Measurements from ENCODE around the gene PPP2R3A. TPM values are rescaled to one million over a fixed set of nuclear protein-coding genes. Genes with fewer than 3 reads are reported as not detected.
A peak's percentile ranks its signal among the peaks of the same experiment; 100 is the strongest.

Gene PPP2R3A
- total and polyA plus RNA-seq, 2 donors (not counting 3 experiments of a cell fraction or from before 2014, with no cell fraction given), result 3.3 to 14.6 TPM

GRCh38 chr3:136192831-136193230, 227.3 kb downstream of the PPP2R3A start:
- no TSS peak for BruUV-seq (replicated peaks)
- no peaks in the 10 kb centered on the region for H3K9me3 ChIP-seq (replicated peaks; ENCODE audit: control insufficient read depth, insufficient read depth, low read length)
- no peak for TF ChIP-seq POLR2AphosphoS5 (IDR thresholded peaks at IDR 0.05; ENCODE audit: insufficient read depth, low read depth, low read length)
- TF ChIP-seq FOS (IDR thresholded peaks at IDR 0.05; ENCODE audit: borderline replicate concordance, insufficient read depth, low read length), result no peak
- no peak for TF ChIP-seq MAX (IDR thresholded peaks at IDR 0.05; ENCODE audit: insufficient read depth, insufficient read length)
- TF ChIP-seq POLR2A (IDR thresholded peaks at IDR 0.05; ENCODE audit: low read depth, low read length), result no peak
- no peak for TF ChIP-seq MYC (IDR thresholded peaks at IDR 0.05; ENCODE audit: low read depth, low read length)
- TF ChIP-seq GATA2 (IDR thresholded peaks at IDR 0.05; ENCODE audit: insufficient read depth, insufficient read length, low read depth, low read length), result no peak
- TF ChIP-seq JUN (IDR thresholded peaks at IDR 0.05; ENCODE audit: borderline replicate concordance, insufficient read depth, insufficient read length, low read depth), result no peak
- TF ChIP-seq, protein P1, sequence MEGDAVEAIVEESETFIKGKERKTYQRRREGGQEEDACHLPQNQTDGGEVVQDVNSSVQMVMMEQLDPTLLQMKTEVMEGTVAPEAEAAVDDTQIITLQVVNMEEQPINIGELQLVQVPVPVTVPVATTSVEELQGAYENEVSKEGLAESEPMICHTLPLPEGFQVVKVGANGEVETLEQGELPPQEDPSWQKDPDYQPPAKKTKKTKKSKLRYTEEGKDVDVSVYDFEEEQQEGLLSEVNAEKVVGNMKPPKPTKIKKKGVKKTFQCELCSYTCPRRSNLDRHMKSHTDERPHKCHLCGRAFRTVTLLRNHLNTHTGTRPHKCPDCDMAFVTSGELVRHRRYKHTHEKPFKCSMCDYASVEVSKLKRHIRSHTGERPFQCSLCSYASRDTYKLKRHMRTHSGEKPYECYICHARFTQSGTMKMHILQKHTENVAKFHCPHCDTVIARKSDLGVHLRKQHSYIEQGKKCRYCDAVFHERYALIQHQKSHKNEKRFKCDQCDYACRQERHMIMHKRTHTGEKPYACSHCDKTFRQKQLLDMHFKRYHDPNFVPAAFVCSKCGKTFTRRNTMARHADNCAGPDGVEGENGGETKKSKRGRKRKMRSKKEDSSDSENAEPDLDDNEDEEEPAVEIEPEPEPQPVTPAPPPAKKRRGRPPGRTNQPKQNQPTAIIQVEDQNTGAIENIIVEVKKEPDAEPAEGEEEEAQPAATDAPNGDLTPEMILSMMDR (IDR thresholded peaks at IDR 0.05; ENCODE audit: extremely low read depth in 1 of 2, insufficient read depth in 1 of 2, low read depth in 1 of 2, low read length in 2 of 2), result no peak
- no peak for TF ChIP-seq EZH2 (IDR thresholded peaks at IDR 0.05; ENCODE audit: borderline replicate concordance, low read depth, low read length, severe bottlenecking)
- intact Hi-C loops (cut with micrococcal nuclease) (loop anchor here (5.0 to 10.0 kb wide), 2 partner anchors 101 to 822 kb away; no protein-coding TSS in a partner anchor), dilution Hi-C loops (cut with MboI; ENCODE audit: extremely low pct_ligation_motif_present, low sequenced_read_pairs) (no loop called here)
- peak; percentile 16 for DNase-seq (ENCODE audit: low read depth, low spot score)
- no peaks in the 10 kb centered on the region for H3K27me3 ChIP-seq (ENCODE audit: control insufficient read depth in 2 of 2, insufficient read depth in 2 of 2, low read length in 2 of 2)
- no peaks in the 10 kb centered on the region for H3K36me3 ChIP-seq (ENCODE audit: control insufficient read depth in 2 of 2, extremely low read depth in 1 of 2, insufficient read depth in 2 of 2, low read length in 2 of 2)
- H4K20me1 ChIP-seq (replicated peaks; ENCODE audit: control insufficient read depth, extremely low read depth, insufficient read depth, low read length), result peaks cover 19% of the 10 kb centered on the region
- FAIRE-seq, result no peak
- H3K27ac ChIP-seq (ENCODE audit: insufficient read depth, low read depth, low read length), result no peak overlapping the region
- H3K4me3 ChIP-seq (replicated peaks in 1 of 3; ENCODE audit: insufficient read depth in 1 of 3, low read depth in 1 of 3, low read length in 3 of 3), result peak overlapping the region; percentile 76 to 94 (median 86)
- H3K9ac ChIP-seq (replicated peaks; ENCODE audit: extremely low read depth, insufficient read depth, low read length), result peak overlapping the region; percentile 92
- peaks cover 14% of the 10 kb centered on the region for H3K4me1 ChIP-seq (ENCODE audit: control insufficient read depth, extremely low read depth, insufficient read depth, low read length)
- H3K4me2 ChIP-seq (ENCODE audit: insufficient read depth, low read length), result peak overlapping the region; percentile 88
- no peak overlapping the region for H2AFZ ChIP-seq (ENCODE audit: low read depth, low read length)
- H3K79me2 ChIP-seq (ENCODE audit: control insufficient read depth, insufficient read depth, low read length), result peaks cover 78% of the 10 kb centered on the region
- CTCF ChIA-PET, result interaction anchor here (1.1 to 3.4 kb wide), 4 partner anchors 17 to 594 kb away, joined by 3 to 16 read pairs (median 6); partner anchors contain the start of gene STAG1
- H3K9me1 ChIP-seq (replicated peaks; ENCODE audit: control insufficient read depth, extremely low read depth, insufficient read depth, low read length), result no peaks in the 10 kb centered on the region
- POLR2A ChIA-PET, result no interaction called here

All from endothelial cell of umbilical vein (primary cell).